ENCODE data around the gene CSTPP1. TPM values are rescaled to one million over a fixed set of nuclear protein-coding genes. Genes with fewer than 3 reads are reported as not detected.

The CSTPP1 gene
- total and polyA plus RNA-seq, 2 of the 8 experiments (the other 6 are each of a cell fraction or from before 2014, with no cell fraction given): 24.2 to 28.7 TPM

DNA sequence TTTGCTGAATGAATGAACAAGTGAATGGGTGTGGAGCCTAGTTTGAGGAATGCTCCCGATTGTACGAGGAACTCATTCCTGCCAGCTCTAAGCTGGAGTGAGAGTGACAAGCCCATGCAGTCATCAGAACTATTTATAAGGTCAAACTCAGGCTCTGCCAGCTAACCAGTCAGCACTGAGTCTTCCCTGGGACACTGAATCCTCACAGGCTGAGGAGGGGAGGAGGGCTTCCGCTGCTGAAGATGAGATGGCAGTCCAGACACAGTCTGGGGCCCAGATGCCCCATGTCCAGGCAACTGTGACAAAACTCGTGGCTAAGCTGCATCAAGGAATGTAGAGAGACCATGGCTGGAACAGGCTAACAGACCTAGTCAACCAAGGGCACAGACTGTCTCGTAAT, 22.2 kb upstream of the CSTPP1 start:
- Histone ChIP-seq H3K9ac (replicated peaks in 1 of 4; ENCODE audit: extremely low read depth in 1 of 4, low read depth in 3 of 4, low read length in 3 of 4) (no peak overlapping the region), H4K91ac (replicated peaks; ENCODE audit: insufficient read length, low read length) (peak overlapping the region; percentile 8), H2AFZ (ENCODE audit: low read length) (no peak overlapping the region), H2BK20ac (ENCODE audit: low read length) (no peak overlapping the region), H2BK120ac (replicated peaks; ENCODE audit: low read depth, low read length) (no peak overlapping the region), H3K79me2 (ENCODE audit: control insufficient read depth in 1 of 2, insufficient read depth in 2 of 2, low read length in 2 of 2) (peaks cover 7 to 43% of the 10 kb centered on the region in 2 experiments), H3K4me1 (replicated peaks in 1 of 4; ENCODE audit: control insufficient read depth in 3 of 4, insufficient read depth in 4 of 4, low read length in 3 of 4) (peaks cover 18 to 27% (median 22%) of the 10 kb centered on the region in 4 experiments), H4K8ac (ENCODE audit: extremely low read depth, insufficient read depth, low read length) (no peak overlapping the region), H3K27me3 (replicated peaks in 1 of 4; ENCODE audit: control insufficient read depth in 3 of 4, extremely low read depth in 1 of 4, insufficient read depth in 3 of 4, low read length in 3 of 4) (peaks cover 0 to 15% (median 5%) of the 10 kb centered on the region in 4 experiments; a peak in 5 of 7 replicates), H3K4ac (replicated peaks; ENCODE audit: insufficient read length, low read depth, low read length) (peak overlapping the region; percentile 17), H3K14ac (ENCODE audit: insufficient read length) (no peak overlapping the region), H3K56ac (replicated peaks; ENCODE audit: insufficient read length, low read depth, low read length) (no peak overlapping the region), H2BK15ac (ENCODE audit: low read length) (peak overlapping the region; percentile 5; the same call in 1 of the 2 replicates), H3K18ac (ENCODE audit: extremely low read depth, low read length) (no peak overlapping the region), H4K20me1 (replicated peaks in 1 of 2; ENCODE audit: control insufficient read depth in 1 of 2, insufficient read depth in 2 of 2, low read length in 2 of 2) (peaks cover 0 to 2% of the 10 kb centered on the region in 2 experiments), H3K4me2 (ENCODE audit: insufficient read depth in 1 of 2, low read depth in 2 of 2, low read length in 2 of 2) (peak overlapping the region in 1 of 2 experiments; percentile 79; a peak in 1 of 4 replicates), H3K4me3 (ENCODE audit: extremely low read depth in 1 of 4, insufficient read depth in 2 of 4, low read depth in 3 of 4, low read length in 4 of 4) (no peak overlapping the region), H2AK5ac (ENCODE audit: low read depth, low read length) (no peak overlapping the region), H2BK5ac (ENCODE audit: low read depth, low read length) (no peak overlapping the region), H3K9me3 (ENCODE audit: insufficient read depth in 2 of 2, low read depth in 1 of 2, low read length in 1 of 2) (no peaks in the 10 kb centered on the region), H2BK12ac (ENCODE audit: low read depth, low read length) (peak overlapping the region; percentile 18; the same call in 1 of the 2 replicates), H3K23me2 (ENCODE audit: low read depth, low read length) (peaks cover 21% of the 10 kb centered on the region), H4K5ac (ENCODE audit: insufficient read length, low read depth, low read length) (no peak overlapping the region), H3K23ac (ENCODE audit: insufficient read length) (no peak overlapping the region), H3K27ac (ENCODE audit: low read depth, low read length) (no peak overlapping the region), H3K36me3 (ENCODE audit: control insufficient read depth in 2 of 4, insufficient read depth in 4 of 4, low read length in 3 of 4) (no peaks in the 10 kb centered on the region), H3K79me1 (ENCODE audit: low read depth, low read length) (peaks cover 11% of the 10 kb centered on the region)
- DNase-seq (ENCODE audit: low read depth in 1 of 2, low spot score in 2 of 2): no peak
- POLR2A ChIA-PET (ENCODE audit: partially characterized antibody): interaction anchor here (1.1 to 2.9 kb wide), 3 partner anchors 11 to 61 kb away, joined by 3 to 20 read pairs (median 3); no protein-coding TSS in a partner anchor
- WGBS, 2 experiments (ENCODE audit: extremely low coverage in 1 of 2, insufficient coverage in 1 of 2, insufficient read length in 1 of 2, insufficient replicate concordance in 2 of 2, low coverage in 1 of 2, low lambda C conversion rate in 2 of 2, missing lambda C conversion rate in 1 of 2): 82% methylated on average over 5 of the region's 5 CpGs; no CpG with 5 or more reads in 1 of the 2 experiments
- TF ChIP-seq, protein P1, sequence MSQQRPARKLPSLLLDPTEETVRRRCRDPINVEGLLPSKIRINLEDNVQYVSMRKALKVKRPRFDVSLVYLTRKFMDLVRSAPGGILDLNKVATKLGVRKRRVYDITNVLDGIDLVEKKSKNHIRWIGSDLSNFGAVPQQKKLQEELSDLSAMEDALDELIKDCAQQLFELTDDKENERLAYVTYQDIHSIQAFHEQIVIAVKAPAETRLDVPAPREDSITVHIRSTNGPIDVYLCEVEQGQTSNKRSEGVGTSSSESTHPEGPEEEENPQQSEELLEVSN (IDR thresholded peaks at IDR 0.05): no peak
- TF ChIP-seq TBP (IDR thresholded peaks at IDR 0.05; ENCODE audit: low read depth, low read length): no peak
- TF ChIP-seq GTF2F1 (IDR thresholded peaks at IDR 0.05; ENCODE audit: borderline replicate concordance, low read depth, low read length): no peak
- no peak for FAIRE-seq
- CTCF ChIA-PET (ENCODE audit: partially characterized antibody): interaction anchor here (0.6 to 6.6 kb wide), 9 partner anchors 22 to 248 kb away, joined by 3 to 81 read pairs (median 5); partner anchors contain the start of gene CSTPP1
